Left lung (tissue), 10 donors: ENCODE measurements around the gene SMIM36. TPM values are rescaled to one million over a fixed set of nuclear protein-coding genes. Genes with fewer than 3 reads are reported as not detected.
A peak's percentile ranks its signal among the peaks of the same experiment; 100 is the strongest.

Experiments
- ATAC-seq: fragments of 200-7000 bp; cut with Tn5 transposase; one replicate; pipeline ENCODE4 v1.9.1; 2020; ENCODE audit warnings: moderate library complexity
- DNase-seq, 4 donors: peaks; one replicate each; pipeline ENCODE4 v3.0.0-alpha.2; 2013 to 2020
- H3K27ac ChIP-seq, 2 donors: fragments of 200-600 bp; sonication (generic) in 1 of 2; one replicate each; pipeline versions ENCODE4 v1.5.0 to v1.8.0; 2020 to 2021
- H3K27me3 ChIP-seq, 2 donors: fragments of 200-600 bp; sonication (generic) in 1 of 2; one replicate each; pipeline versions ENCODE4 v1.5.0 to v1.8.0; 2020 to 2021
- H3K36me3 ChIP-seq, 2 donors: fragments of 200-600 bp; sonication (generic) in 1 of 2; one replicate each; pipeline versions ENCODE4 v1.5.0 to v1.8.0; 2020 to 2021
- H3K4me1 ChIP-seq, 2 donors: fragments of 200-600 bp; one replicate each; pipeline ENCODE4 v1.8.0; 2021
- H3K4me3 ChIP-seq, 2 donors: fragments of 200-600 bp; sonication (generic) in 1 of 2; one replicate each; pipeline versions ENCODE4 v1.5.0 to v1.8.0; 2020 to 2021; ENCODE audit warnings: mild to moderate bottlenecking in 1 of 2
- H3K9me3 ChIP-seq, 2 donors: fragments of 200-600 bp; sonication (generic) in 1 of 2; one replicate each; pipeline versions ENCODE4 v1.5.0 to v1.8.0; 2020 to 2021
- CTCF ChIP-seq, 2 donors: fragments of 200-600 bp; sonication (generic) in 1 of 2; IDR thresholded peaks; one replicate each; pipeline versions ENCODE4 v1.5.0 to v1.8.0; 2021; ENCODE audit warnings: antibody characterized with exemption in 2 of 2
- intact Hi-C, 2 donors: fragments of 100-400 bp; cut with DNase I; formaldehyde crosslinking; loops; one replicate each; pipeline versions ENCODE4 v1.11.2 to v1.14.2; 2022
- polyA plus RNA-seq, 6 donors: library from polyadenylated mRNA; unstranded; fragments of 120-200 nt; gene quantifications; one replicate each; pipeline ENCODE4 v1.2.1, GENCODE V29; 2013; ENCODE audit not compliant: insufficient read length in 6 of 6
- total RNA-seq, 2 donors: library from RNA; stranded (reverse); fragmentation: NEBNext Ultra II Directional; extraction: Animal tissue kit (Norgen Biotek cat#: 25700); gene quantifications; one replicate each; pipeline ENCODE4 v1.2.1, GENCODE V29; 2021
- donor health status: DM: no; HTN: yes; CAD: no.
- donor health status: DM: no; HTN: no; CAD: no.

SMIM36 gene
- total and polyA plus RNA-seq, 8 donors, result 0.11 to 0.28 (median 0.26) TPM; not detected in 2

- TF ChIP-seq CTCF (IDR thresholded peaks at IDR 0.05), result no peak
- Histone ChIP-seq H3K9me3 (no peaks in the 10 kb centered on the region), H3K27me3 (peaks cover 3 to 14% of the 10 kb centered on the region in 2 donors), H3K4me3 (peak overlapping the region; percentile 87 to 88), H3K4me1 (peaks cover 0 to 24% of the 10 kb centered on the region in 2 donors), H3K36me3 (no peaks in the 10 kb centered on the region), H3K27ac (peak overlapping the region; percentile 66 to 78)
- DNase-seq (peak in 2 of 4 donors; percentile 56 to 87), ATAC-seq (peak; percentile 32)
- intact Hi-C loops, result no loop called here
Measured at GRCh38 chr17:55420776-55421178, 90.5 kb downstream of the SMIM36 start.

- DNase-seq, result no peak
- H3K27ac ChIP-seq, result peak overlapping the region; percentile 66 to 78
- peaks cover 0 to 24% of the 10 kb centered on the region in 2 donors for H3K4me1 ChIP-seq
- no peak for ATAC-seq
- intact Hi-C loops, result no loop called here
- H3K36me3 ChIP-seq, result no peaks in the 10 kb centered on the region
- no peaks in the 10 kb centered on the region for H3K9me3 ChIP-seq
- peak overlapping the region; percentile 87 to 88 for H3K4me3 ChIP-seq
- no peak for TF ChIP-seq CTCF (IDR thresholded peaks at IDR 0.05)
- H3K27me3 ChIP-seq, result peaks cover 3 to 10% of the 10 kb centered on the region in 2 donors
Measured at GRCh38 chr17:55420067-55420775, 91.0 kb downstream of the SMIM36 start.

- no peak for TF ChIP-seq CTCF (IDR thresholded peaks at IDR 0.05)
- Histone ChIP-seq H3K27me3 (peaks cover under 1 to 3% of the 10 kb centered on the region in 2 donors), H3K36me3 (no peaks in the 10 kb centered on the region), H3K9me3 (no peaks in the 10 kb centered on the region), H3K27ac (no peak overlapping the region), H3K4me3 (no peak overlapping the region), H3K4me1 (peaks cover 0 to 24% of the 10 kb centered on the region in 2 donors)
- ATAC-seq (no peak), DNase-seq (no peak)
- intact Hi-C loops, result no loop called here
Measured at GRCh38 chr17:55418369-55419268, 92.6 kb downstream of the SMIM36 start.

GRCh38 chr17:55417411-55418268 lies 93.6 kb downstream of the SMIM36 start:
- Histone ChIP-seq H3K9me3 (no peaks in the 10 kb centered on the region), H3K27me3 (no peaks in the 10 kb centered on the region), H3K27ac (no peak overlapping the region), H3K4me1 (peaks cover 0 to 24% of the 10 kb centered on the region in 2 donors), H3K4me3 (no peak overlapping the region), H3K36me3 (peaks cover 0 to 3% of the 10 kb centered on the region in 2 donors)
- ATAC-seq, result no peak
- TF ChIP-seq CTCF (IDR thresholded peaks at IDR 0.05), result no peak
- intact Hi-C loops, result no loop called here
- DNase-seq, result no peak
